NCI-H2227 (cell line): ENCODE data around the gene LMO3.
A peak's percentile ranks its signal among the peaks of the same experiment; 100 is the strongest.

Experiments
- DNase-seq: peaks from one replicate; lab custom pipeline; 2025; ENCODE audit not compliant: unreplicated experiment; lab: John Stamatoyannopoulos, UW

Gene LMO3

DNA sequence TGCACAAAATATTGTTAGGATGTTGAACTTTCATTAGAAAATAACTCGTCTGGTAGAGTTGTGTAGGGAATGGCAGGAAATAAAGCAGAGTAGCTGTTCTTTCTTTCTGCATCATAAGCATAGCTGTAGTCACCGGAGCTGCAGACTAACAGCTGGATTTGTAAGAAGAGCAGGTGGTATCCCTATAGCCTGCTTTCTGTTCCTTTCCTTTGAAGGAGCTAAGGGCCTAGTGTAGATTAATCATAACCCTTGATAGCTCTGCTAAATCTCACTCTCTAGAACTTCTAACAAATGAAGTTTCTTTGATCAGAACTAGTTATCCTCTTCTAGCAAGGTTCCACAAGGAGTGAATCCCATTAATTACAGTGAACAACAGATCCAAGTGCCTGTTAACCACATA lies 3.5 kb downstream of the LMO3 start:
- peak; percentile 12 for DNase-seq

DNA sequence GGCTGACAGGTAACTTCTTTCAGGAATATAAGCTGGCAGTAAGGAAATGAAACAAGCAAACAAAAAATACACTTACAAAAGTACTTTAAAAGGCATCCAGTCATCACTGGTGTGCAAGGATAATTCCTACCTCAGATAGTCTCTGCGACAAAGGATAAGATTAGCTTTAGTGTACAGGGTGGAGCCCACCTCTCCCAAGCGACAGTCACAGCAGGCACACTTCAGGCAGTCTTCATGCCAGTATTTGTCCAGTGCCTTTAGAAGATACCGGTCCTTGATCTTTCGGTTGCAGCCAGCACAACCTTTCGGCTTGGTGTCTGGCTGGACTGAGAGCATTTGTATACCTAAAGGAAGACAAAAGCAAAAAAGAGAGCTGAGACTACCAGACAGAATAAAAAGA lies 5.4 kb downstream of the LMO3 start:
- no peak for DNase-seq

DNA sequence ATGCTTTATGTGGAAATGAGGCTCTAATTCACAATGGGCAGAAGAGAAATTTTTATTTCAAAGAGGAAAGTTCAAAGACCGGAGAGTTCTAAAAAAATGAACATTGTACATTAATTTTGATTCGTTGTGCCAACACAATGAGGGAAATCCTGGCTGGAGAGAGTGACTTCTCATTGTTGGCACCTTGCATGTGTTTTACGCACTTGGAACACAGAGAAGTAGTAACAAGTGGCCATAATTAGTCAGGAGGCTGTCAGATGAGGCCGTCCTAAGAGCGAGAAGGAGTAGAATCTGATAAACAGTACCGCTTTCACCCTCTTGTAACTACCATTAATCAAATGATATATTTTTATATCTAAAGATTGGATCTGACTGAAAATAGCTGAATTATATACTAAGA lies 6.9 kb downstream of the LMO3 start:
- peak; percentile 3 for DNase-seq

DNA sequence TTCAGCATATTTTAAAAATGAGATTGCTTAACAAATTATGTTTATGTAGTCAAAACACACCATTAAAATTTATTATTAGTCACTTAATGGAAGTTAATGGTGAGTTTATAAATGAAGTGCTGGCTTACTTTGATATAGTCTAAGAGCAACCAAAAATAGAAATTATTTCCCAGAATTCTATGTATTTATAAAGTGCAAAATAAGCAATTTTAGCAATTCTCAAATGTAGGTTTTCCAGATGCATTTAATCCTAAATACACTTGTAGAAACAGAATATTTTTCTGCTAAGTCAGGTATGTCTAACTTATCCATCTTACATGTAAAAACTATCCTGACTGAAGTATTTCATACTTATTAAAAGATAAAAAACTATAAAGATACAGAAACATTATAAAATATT lies 11.2 kb downstream of the LMO3 start:
- DNase-seq, result no peak

DNA sequence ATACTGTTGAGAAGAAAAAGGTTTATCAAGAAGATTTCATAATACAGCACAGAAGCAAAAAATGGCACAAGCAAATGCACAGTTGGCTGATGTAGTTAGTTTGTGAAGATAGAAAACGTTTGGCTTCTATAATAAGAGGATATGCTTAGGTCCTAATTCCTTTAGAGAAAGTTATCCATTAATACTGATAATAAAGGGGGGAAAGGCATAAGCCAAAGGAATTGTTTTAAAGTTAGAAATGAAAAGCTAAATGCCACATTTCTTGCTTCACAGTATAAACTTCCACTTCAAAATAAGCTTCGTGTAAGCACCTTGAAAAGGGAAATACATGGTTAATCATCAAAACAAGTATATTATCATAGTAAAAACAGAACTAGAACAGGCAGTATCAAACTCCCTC lies 12.4 kb downstream of the LMO3 start:
- no peak for DNase-seq

DNA sequence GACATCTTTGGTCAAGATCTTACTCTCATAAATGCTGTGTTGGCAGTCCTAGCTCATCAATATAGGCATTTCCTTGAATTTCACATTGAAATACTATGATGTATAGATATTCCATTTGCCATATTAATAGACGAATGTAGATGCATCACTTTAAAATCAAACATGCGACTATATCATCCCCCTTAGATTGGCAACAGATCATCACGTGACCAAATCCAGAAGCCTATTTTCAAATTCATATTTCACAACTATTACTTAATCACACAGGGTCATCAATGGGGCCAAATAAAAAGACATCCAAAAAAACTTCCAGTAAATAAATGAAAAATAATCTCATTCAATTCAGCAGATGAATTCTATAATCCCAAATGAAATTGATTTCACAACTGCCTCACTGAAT lies 15.3 kb downstream of the LMO3 start:
- no peak for DNase-seq

DNA sequence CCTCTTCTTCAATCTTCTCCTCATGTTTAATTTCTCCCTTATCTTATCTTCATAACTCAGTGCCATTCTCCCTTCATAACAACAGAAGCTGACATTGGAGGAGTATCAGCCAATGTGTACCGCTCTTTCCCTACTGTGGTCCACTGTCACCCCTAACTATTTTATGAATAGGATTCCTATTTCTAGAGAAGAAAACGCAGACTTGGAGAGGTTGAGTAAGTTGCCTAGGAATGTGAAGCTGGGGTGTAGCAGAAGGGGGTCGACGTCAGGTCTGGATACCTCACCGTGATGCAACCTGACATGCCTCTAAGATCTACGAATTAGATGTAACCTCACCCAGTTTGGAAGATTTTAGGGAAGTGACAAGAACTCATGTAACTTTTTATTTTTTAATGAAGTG lies 17.1 kb downstream of the LMO3 start:
- no peak for DNase-seq

DNA sequence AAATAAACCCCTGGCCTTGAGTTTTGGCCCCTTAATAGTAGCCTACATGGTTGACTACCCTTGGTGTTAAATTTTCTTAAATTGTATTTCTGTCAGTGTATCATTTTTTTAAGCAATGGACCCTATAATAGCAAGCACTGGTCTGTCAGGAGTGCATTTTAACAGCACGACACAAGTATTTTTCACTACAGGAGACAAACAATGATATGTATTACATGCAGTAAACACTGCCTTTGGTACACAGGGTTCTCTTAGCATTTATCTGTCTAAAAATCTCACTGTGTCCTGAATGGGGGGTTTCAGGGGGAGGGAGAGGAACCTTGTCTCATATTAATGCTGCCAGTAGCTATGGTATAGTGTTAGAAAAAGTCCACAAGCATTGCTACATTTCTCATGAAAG lies 18.4 kb downstream of the LMO3 start:
- peak; percentile 82 for DNase-seq

DNA sequence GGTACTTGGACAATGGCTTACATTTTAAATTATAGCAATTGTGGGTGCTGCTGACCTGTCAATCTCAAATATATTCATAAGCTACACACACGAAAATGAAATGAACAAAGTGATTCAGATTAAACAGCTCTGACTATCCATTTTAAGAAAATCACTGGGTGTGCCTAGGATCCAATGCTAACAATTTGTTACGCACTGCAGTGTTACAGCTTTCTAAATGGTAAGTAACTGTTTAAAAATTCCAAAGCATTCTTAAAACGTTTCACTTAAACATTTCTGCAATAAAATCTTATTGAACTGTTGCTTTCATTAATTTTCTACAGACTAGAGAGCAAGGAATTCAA lies 18.9 kb downstream of the LMO3 start:
- peak; percentile 75 for DNase-seq

DNA sequence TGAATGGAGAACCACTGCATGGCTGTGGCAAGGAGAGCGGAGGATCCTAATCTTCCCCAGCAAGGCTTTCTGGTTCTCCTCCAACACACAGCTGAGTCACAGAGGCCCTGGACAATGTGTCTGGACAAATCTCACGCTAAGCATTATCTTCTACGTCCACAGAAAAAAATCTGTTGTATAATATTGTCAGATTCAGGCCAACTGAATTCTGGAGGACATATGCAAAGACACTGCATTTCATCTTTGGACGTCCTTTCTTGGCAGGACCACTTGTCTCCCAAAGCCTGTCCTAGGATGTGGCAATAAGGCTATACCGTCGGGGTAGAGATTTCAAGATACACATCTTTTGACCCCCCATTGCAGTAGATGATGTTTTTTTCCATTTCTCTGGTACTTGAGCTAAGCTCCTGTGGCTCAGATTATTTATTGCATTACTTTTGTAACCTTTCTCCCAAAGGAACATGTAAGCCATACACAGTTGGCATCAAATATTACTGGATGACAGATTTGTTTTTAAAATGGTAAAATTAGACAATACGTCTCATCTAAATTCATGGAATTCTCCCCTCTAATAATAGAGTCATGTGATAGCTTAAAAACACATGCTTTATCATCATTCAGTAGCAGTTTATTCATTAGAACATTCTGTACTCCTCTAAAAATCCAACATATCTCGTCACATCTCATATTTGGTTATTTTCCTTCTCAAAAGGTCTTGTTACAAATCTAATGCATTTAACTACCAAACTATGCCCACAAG lies 19.4 kb downstream of the LMO3 start:
- peak; percentile 16 for DNase-seq

DNA sequence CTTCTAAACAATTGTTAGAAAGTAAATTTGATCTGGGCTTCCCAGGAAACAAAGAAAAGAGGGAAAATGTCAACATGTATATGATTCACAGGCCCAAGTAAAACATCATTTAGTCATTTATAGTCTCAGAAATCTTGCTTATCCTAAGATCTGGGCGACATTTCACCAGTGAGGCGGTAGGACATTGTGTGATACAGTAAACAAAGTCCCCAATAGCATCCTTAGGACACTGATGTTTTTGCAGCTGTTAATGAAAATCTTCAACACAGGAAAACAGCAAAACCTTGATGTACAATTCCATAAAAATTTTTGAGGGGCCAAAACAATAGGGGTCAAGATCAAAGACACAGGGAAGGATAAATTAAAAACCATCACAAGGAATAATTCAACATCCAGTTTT lies 20.2 kb downstream of the LMO3 start:
- DNase-seq, result no peak

DNA sequence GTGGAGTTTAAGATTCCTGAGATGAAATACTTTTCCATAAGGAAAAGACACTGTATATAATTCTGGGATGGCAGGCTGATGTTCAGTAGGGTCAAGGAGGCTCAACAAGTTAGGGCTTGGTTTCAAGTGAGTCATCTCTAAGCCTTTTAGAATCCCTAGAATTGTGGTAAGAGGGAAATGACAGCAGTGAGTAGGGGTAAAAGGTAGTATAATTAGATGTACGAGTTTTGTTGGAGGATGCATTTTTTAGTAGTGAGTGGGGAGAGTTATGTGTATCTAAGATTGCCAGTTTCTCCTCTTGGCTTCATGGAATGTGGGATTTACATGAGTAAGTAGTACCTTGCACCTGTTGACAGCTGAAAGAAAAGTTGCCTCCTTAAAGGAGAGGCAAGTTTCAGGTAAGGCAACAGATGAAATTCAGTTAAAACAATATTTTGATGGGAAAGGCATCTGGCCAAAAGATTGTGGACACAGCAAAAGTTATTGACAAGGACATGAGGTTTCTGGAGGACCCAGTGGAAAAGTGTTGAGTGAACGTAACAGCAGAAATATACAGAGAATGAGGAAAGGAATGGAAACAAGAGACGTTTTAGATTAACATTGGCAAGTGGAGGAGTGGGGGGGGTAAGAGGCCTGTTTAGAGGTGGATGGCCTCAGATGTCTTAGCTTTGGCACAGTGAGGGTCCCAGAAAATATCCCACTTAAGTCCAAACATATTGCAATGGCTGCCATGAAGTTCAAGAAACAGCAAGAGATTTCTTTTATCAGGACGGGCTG lies 21.8 kb downstream of the LMO3 start:
- no peak for DNase-seq

DNA sequence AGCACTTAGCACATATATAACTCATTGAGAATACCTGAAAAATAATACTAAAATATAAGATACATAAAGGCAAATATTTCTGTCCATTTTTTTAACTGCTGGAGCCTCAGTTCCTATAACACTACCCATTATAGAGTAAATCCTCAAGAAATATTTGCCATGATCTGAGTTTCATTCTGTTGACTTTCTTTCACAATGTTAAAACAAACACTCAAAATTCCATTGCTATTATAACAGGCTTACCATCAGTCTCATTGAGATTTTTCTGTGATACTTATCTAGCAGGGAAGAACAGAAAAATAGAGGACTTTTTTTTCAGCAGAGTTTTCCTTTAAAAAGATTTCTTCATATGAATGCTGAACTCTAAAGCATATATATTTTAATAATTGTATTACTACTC lies 24.5 kb downstream of the LMO3 start:
- no peak for DNase-seq

DNA sequence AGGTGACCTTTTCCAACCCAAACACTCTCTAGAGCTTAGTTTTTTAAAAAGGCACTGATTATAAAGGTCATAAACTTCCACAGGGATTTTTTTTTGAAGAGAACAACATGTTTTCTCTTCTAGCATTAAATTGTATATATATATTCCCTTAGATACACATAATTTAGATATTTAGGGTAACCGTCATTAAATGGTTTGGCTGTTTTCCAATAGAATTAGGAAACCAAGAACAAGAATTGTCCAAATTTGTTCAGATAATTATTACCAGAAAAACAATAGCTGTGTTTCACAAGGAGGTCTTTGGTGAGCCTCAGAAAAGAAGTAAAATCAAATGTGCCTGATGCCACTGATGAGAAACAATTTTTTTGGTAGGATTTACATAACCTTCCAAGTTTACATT lies 26.9 kb downstream of the LMO3 start:
- no peak for DNase-seq

DNA sequence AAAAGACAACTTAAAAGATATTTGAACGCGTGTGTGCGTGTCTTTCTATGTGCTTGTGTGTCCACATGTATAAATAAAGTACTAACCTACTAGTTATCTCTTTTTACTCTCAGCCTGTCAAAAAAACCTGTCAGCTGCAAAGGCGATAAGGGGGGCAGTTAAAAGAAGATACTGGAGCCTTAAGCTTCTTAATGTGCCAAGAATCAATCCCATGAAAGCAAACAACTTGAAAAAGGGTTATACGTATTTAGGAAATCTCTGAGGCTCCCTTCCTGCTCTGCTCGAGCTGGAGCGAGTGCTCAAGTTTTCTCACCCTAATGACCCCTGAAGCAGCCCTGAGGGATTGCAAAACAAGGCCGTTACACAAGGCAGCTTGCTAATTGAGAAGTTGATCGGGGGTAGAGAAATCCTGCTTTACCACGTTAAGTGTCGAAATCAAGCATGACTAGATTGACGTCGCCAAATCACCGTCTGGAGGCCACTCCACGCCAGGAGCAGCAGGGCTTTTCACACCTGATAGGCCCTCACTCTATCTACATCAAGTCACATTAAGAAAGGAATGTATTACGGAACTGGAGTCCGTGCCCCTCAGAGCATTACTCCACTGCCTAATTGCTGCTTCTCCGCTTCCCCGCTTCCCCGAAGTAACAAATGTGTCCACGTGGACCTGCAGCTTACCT lies 32.4 kb downstream of the LMO3 start:
- no peak for DNase-seq

DNA sequence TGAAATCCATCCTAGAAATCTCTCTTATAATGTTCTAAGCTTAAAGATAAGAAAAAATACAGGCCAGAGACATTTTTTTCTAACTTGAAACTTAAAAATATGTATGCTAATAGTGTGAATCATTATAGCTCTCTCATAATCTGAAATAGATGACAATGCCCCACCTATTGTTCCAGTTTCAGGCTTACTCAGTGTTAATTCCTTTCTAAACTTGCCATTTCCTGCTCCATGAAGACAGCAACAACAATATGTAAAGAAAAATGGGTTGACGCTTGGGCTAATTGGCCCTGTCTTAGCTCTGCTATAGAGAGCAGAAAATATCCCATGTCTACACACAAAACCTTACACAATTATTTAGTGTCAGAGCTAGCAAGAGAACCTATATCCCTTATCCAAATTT lies 37.1 kb downstream of the LMO3 start:
- DNase-seq, result no peak

DNA sequence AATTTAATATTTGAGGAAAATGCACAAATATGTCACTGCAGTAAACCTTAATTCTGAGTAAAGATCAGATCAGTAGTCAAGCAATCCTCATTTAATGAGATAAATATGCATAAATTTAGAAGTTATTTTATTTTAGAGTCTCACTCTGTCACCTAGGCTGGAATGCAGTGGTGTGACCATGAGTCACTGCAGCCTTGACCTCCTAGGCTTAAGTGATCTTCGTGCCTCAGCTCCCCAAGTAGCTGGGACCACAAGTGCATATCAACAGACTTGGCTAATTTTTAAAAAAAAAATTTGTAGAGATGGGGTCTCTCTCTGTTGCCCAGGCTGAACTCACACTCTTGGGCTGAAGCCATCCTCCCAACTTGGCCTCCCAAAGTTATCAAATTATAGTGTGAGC lies 41.3 kb downstream of the LMO3 start:
- no peak for DNase-seq

DNA sequence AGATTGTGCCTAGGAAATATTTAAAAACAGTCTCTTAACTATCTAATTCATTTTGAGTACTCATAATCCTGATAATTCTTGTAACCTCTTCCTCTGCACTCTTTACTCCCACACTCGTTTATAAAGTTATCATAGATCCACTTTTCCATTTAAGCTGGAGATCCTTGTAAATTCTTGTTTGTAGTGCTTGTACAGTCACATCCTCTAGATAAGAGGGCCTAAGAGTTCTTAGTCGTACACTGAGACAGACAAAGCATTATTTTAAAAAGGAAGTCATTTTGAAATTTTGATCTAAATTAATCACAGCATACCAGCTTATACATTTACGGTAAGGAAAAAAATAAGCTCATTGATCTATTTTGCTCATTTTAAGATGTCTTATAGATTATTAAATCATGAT lies 42.5 kb downstream of the LMO3 start:
- DNase-seq, result no peak

DNA sequence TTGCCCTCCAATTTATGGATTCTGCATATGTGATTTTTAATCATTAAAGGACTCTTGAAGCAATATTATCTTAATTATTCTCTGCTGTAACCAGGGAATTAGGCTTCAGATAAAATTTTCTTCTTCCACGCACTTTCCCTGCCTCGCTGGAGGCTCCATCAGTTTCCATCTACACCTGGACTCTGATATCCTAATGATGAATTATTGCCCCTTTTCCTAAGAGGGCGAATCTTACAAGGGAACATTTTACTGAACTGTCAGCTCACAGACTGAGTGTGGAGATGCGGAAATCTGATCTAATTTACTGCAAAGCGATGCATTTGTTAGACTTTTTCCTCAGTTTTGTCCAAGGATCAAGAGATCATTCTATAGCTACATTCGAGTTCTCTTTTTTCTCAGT lies 43.0 kb downstream of the LMO3 start:
- DNase-seq, result no peak

DNA sequence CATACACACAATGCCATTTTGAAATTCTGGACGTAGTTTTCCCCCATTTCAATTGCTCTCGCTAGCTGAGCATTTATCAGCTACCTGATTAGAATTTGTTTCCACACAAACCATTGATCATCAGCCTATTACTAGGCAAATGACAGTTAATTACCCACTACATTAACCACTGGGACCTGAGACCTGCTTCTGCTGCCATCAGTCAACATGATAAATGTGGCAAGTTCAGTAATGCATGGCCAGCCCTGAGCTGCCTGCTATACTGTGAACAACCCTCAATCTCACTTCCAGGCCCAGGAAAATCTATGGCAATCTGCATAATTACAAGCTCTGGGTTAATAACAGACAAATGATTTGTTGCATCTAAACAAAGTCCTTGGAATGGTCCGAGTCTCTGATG lies 43.5 kb downstream of the LMO3 start:
- DNase-seq, result no peak

DNA sequence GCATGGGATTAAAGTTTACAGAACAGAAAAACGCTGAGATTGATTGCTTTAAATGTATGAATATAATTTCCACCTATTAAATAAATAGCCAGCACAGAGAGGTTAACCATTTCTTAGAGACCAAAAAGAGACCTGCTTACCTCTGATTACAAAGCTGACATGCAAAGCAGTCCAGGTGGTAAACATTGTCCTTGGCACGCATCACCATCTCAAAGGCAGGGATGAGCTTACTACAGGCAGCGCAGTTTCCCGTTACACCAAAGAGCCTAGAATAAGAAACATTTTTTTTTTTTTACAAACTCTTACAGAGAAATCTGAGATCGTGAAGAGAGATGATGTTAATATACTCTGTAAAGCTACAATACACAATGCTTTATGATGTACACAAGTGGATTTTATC lies 45.7 kb downstream of the LMO3 start:
- no peak for DNase-seq

DNA sequence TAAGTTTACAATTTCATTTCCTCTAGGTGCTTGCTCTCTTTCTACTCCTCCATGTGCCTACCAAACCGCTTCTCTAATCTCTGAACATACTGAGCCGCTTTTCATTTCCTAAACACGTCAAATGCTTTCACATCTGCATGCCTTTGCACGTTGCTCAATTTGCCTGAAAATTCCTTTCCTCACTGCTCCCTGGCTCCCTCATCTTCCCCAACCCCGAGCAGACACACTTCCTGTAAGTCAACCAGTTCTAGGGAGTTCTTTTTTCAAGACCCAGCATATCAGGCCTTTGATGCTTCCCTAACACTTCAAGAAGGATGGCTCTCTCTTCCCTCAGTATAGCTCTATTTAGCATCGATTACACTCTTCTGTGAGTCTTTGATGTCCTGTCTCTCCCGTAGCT lies 50.3 kb downstream of the LMO3 start:
- no peak for DNase-seq
